H1 (cell line): Measurements from ENCODE around the gene EML1. TPM values are rescaled to one million over a fixed set of nuclear protein-coding genes. Genes with fewer than 3 reads are reported as not detected.
A peak's percentile ranks its signal among the peaks of the same experiment; 100 is the strongest.

Source experiments
- CTCF ChIA-PET: fragments of 300-600 bp; sonication (Branson Sonifier 250); formaldehyde crosslinking; loops from one replicate; lab custom pipeline; 2021; ENCODE audit not compliant: partially characterized antibody; lab: Charles Lee
- POLR2A ChIA-PET: fragments of 300-600 bp; sonication (Branson Sonifier 250); formaldehyde crosslinking; loops from one replicate; lab custom pipeline; 2021; ENCODE audit warnings: inconsistent platforms; ENCODE audit not compliant: partially characterized antibody; lab: Charles Lee
- DNase-seq, 2 experiments: peaks; one replicate each; pipeline versions ENCODE4 v3.0.0 to v3.0.0-alpha.2; 2010 to 2022; ENCODE audit warnings: low spot score in 2 of 2, low read depth in 1 of 2, mixed read lengths in 1 of 2
- FAIRE-seq: peaks from 2 replicates; lab custom pipeline; 2011; peaks lifted over from hg19 to GRCh38; lab: Jason Lieb, UNC
- H2AFZ ChIP-seq: 2 replicates; pipeline ENCODE4 v1.8.1; 2012; ENCODE audit warnings: low read length, inconsistent platforms
- H2AK5ac ChIP-seq: 2 replicates; pipeline ENCODE4 v1.6.1; 2013; ENCODE audit warnings: low read depth, low read length
- H2BK120ac ChIP-seq: replicated peaks from 2 replicates; pipeline ENCODE3; 2013; ENCODE audit warnings: low read depth, low read length, inconsistent platforms
- H2BK12ac ChIP-seq: 2 replicates; pipeline ENCODE4 v1.6.1; 2013; ENCODE audit warnings: low read depth, low read length
- H2BK15ac ChIP-seq: 2 replicates; pipeline ENCODE4 v1.6.1; 2013; ENCODE audit warnings: low read length
- H2BK20ac ChIP-seq: 2 replicates; pipeline ENCODE4 v1.6.1; 2013; ENCODE audit warnings: low read length
- H2BK5ac ChIP-seq: 2 replicates; pipeline ENCODE4 v1.6.1; 2013; ENCODE audit warnings: low read depth, low read length
- H3K14ac ChIP-seq: 2 replicates; pipeline ENCODE4 v1.6.1; 2013; ENCODE audit warnings: inconsistent platforms; ENCODE audit not compliant: insufficient read length
- H3K18ac ChIP-seq: 2 replicates; pipeline ENCODE4 v1.6.1; 2013; ENCODE audit warnings: low read length; ENCODE audit errors: extremely low read depth
- H3K23ac ChIP-seq: 2 replicates; pipeline ENCODE4 v1.6.1; 2013; ENCODE audit warnings: inconsistent platforms; ENCODE audit not compliant: insufficient read length
- H3K23me2 ChIP-seq: 2 replicates; pipeline ENCODE4 v1.6.1; 2013; ENCODE audit warnings: low read depth, low read length
- H3K27ac ChIP-seq: 2 replicates; pipeline ENCODE4 v1.6.1; 2011; ENCODE audit warnings: low read depth, low read length, inconsistent platforms
- H3K27me3 ChIP-seq, 4 experiments: replicated peaks in 1 of 4; 1 replicate in 1 of 4; 2 replicates in 3 of 4; pipeline versions ENCODE4 v1.6.1 to v1.8.1; 2011 to 2013; ENCODE audit warnings: low read length in 3 of 4, mild to moderate bottlenecking in 3 of 4, inconsistent platforms in 2 of 4, mixed read lengths in 2 of 4, moderate library complexity in 1 of 4; ENCODE audit not compliant: control insufficient read depth in 3 of 4, insufficient read depth in 3 of 4; ENCODE audit errors: extremely low read depth in 1 of 4
- H3K36me3 ChIP-seq, 4 experiments: 2 replicates each; pipeline versions ENCODE4 v1.6.1 to v1.8.1; 2011 to 2013; ENCODE audit warnings: mild to moderate bottlenecking in 4 of 4, low read length in 3 of 4, moderate library complexity in 2 of 4, control low read depth in 1 of 4, inconsistent platforms in 1 of 4; ENCODE audit not compliant: insufficient read depth in 4 of 4, control insufficient read depth in 2 of 4
- H3K4ac ChIP-seq: replicated peaks from 2 replicates; pipeline ENCODE3; 2013; ENCODE audit warnings: low read length, low read depth, mixed read lengths, inconsistent platforms; ENCODE audit not compliant: insufficient read length
- H3K4me1 ChIP-seq, 4 experiments: replicated peaks in 1 of 4; 1 replicate in 1 of 4; 2 replicates in 3 of 4; pipeline versions ENCODE4 v1.6.1 to v1.8.1; 2011 to 2013; ENCODE audit warnings: low read length in 3 of 4, inconsistent platforms in 2 of 4, mixed read lengths in 1 of 4; ENCODE audit not compliant: insufficient read depth in 4 of 4, control insufficient read depth in 3 of 4
- H3K4me2 ChIP-seq, 2 experiments: 2 replicates each; pipeline versions ENCODE4 v1.6.1 to v1.8.1; 2011 to 2013; ENCODE audit warnings: low read depth in 2 of 2, low read length in 2 of 2, control low read depth in 1 of 2, inconsistent platforms in 1 of 2, mild to moderate bottlenecking in 1 of 2; ENCODE audit not compliant: insufficient read depth in 1 of 2
- H3K4me3 ChIP-seq, 4 experiments: fragments of 200-600, 300-600 bp in 1 of 4; sonication (generic), shearing (Covaris generic), sonication (Bioruptor Twin) in 1 of 4; 2 replicates each; pipeline versions ENCODE4 v1.5.1 to v1.8.1; 2011 to 2016; ENCODE audit warnings: low read length in 4 of 4, low read depth in 3 of 4, control low read depth in 2 of 4, inconsistent platforms in 2 of 4, mild to moderate bottlenecking in 2 of 4, mixed read lengths in 1 of 4, moderate library complexity in 1 of 4; ENCODE audit not compliant: insufficient read depth in 2 of 4; ENCODE audit errors: extremely low read depth in 1 of 4
- H3K56ac ChIP-seq: replicated peaks from 2 replicates; pipeline ENCODE3; 2013; ENCODE audit warnings: low read depth, mild to moderate bottlenecking, mixed read lengths, low read length, inconsistent platforms; ENCODE audit not compliant: insufficient read length
- H3K79me1 ChIP-seq: 2 replicates; pipeline ENCODE4 v1.6.1; 2013; ENCODE audit warnings: low read depth, low read length, control low read depth
- H3K79me2 ChIP-seq, 2 experiments: 2 replicates each; pipeline versions ENCODE4 v1.6.1 to v1.8.1; 2012 to 2013; ENCODE audit warnings: low read length in 2 of 2, mild to moderate bottlenecking in 2 of 2, inconsistent platforms in 1 of 2; ENCODE audit not compliant: insufficient read depth in 2 of 2, control insufficient read depth in 1 of 2
- H3K9ac ChIP-seq, 4 experiments: replicated peaks in 1 of 4; 1 replicate in 1 of 4; 2 replicates in 3 of 4; pipeline versions ENCODE4 v1.6.1 to v1.8.1; 2011 to 2013; ENCODE audit warnings: low read depth in 3 of 4, low read length in 3 of 4, control low read depth in 2 of 4, mild to moderate bottlenecking in 2 of 4, moderate library complexity in 2 of 4, inconsistent platforms in 1 of 4; ENCODE audit errors: extremely low read depth in 1 of 4
- H3K9me3 ChIP-seq, 2 experiments: 2 replicates each; pipeline versions ENCODE4 v1.6.1 to v1.8.1; 2012 to 2013; ENCODE audit warnings: mild to moderate bottlenecking in 2 of 2, moderate library complexity in 2 of 2, control low read depth in 1 of 2, inconsistent platforms in 1 of 2, low read depth in 1 of 2, low read length in 1 of 2, mixed read lengths in 1 of 2; ENCODE audit not compliant: insufficient read depth in 2 of 2
- H4K20me1 ChIP-seq, 2 experiments: replicated peaks in 1 of 2; 2 replicates each; pipeline versions ENCODE3 to v1.8.1; 2011 to 2013; ENCODE audit warnings: inconsistent platforms in 2 of 2, low read length in 2 of 2, mild to moderate bottlenecking in 1 of 2; ENCODE audit not compliant: insufficient read depth in 2 of 2, control insufficient read depth in 1 of 2
- H4K5ac ChIP-seq: 2 replicates; pipeline ENCODE4 v1.6.1; 2013; ENCODE audit warnings: low read length, low read depth, mixed read lengths, inconsistent platforms; ENCODE audit not compliant: insufficient read length
- H4K8ac ChIP-seq: 2 replicates; pipeline ENCODE4 v1.8.0; 2013; ENCODE audit warnings: mild to moderate bottlenecking, moderate library complexity, low read length, inconsistent platforms; ENCODE audit not compliant: insufficient read depth; ENCODE audit errors: extremely low read depth
- H4K91ac ChIP-seq: replicated peaks from 2 replicates; pipeline ENCODE3; 2013; ENCODE audit warnings: low read length, mixed read lengths, inconsistent platforms; ENCODE audit not compliant: insufficient read length
- CHD2 ChIP-seq: IDR thresholded peaks from 2 replicates; pipeline ENCODE4 v1.6.1; 2012; ENCODE audit warnings: low read length, improper control_type of control experiment
- CREB1 ChIP-seq: IDR thresholded peaks from 2 replicates; pipeline ENCODE4 v1.6.1; 2012; ENCODE audit warnings: inconsistent platforms
- JUND ChIP-seq: IDR thresholded peaks from 2 replicates; pipeline ENCODE4 v1.6.1; 2011; ENCODE audit warnings: mild to moderate bottlenecking, improper control_type of control experiment, low read length
- KDM4A ChIP-seq: IDR thresholded peaks from one replicate; pipeline ENCODE4 v1.7.1; 2012; ENCODE audit warnings: low read depth, mild to moderate bottlenecking, moderate library complexity, low read length, inconsistent platforms; ENCODE audit not compliant: severe bottlenecking
- NANOG ChIP-seq: IDR thresholded peaks from 2 replicates; pipeline ENCODE4 v1.6.1; 2011; ENCODE audit warnings: low read length, low read depth, mild to moderate bottlenecking, inconsistent platforms; ENCODE audit not compliant: insufficient read depth, poor library complexity, severe bottlenecking
- RNF2 ChIP-seq: fragments of 200-900, 300-1000 bp; sonication (generic); IDR thresholded peaks from 2 replicates; pipeline ENCODE4 v1.7.1; 2016; ENCODE audit warnings: borderline replicate concordance, low read depth, mild to moderate bottlenecking, antibody characterized with exemption, low read length; ENCODE audit not compliant: poor library complexity, severe bottlenecking; ENCODE audit errors: missing control alignments
- RXRA ChIP-seq: IDR thresholded peaks from 2 replicates; pipeline ENCODE4 v1.6.1; 2011; ENCODE audit warnings: low read depth, mild to moderate bottlenecking, low read length, moderate library complexity; ENCODE audit not compliant: insufficient read depth
- SIN3A ChIP-seq, 2 experiments: IDR thresholded peaks in 1 of 2; conservative IDR thresholded peaks in 1 of 2; 2 replicates each; pipeline ENCODE4 v1.6.1; 2011 to 2012; ENCODE audit warnings: low read length in 2 of 2, improper control_type of control experiment in 1 of 2, low read depth in 1 of 2, mild to moderate bottlenecking in 1 of 2
- SIRT6 ChIP-seq: IDR thresholded peaks from one replicate; pipeline ENCODE4 v1.7.1; 2012; ENCODE audit warnings: low read length, inconsistent platforms
- SIX5 ChIP-seq: IDR thresholded peaks from 2 replicates; pipeline ENCODE4 v1.6.1; 2011; ENCODE audit warnings: mild to moderate bottlenecking, low read depth, low read length
- SP1 ChIP-seq: IDR thresholded peaks from 2 replicates; pipeline ENCODE4 v1.6.1; 2011; ENCODE audit warnings: low read depth, low read length
- TCF12 ChIP-seq: IDR thresholded peaks from 2 replicates; pipeline ENCODE4 v1.6.1; 2011; ENCODE audit warnings: low read depth, mild to moderate bottlenecking, low read length
- WGBS, 2 experiments: shearing (Covaris generic) in 1 of 2; methylation state at CpG; one replicate each; pipeline versions ENCODE4 v1.1.6 to v1.1.7; 2013 to 2015; ENCODE audit warnings: low lambda C conversion rate in 2 of 2, mixed read lengths in 2 of 2, inconsistent platforms in 1 of 2, low coverage in 1 of 2, missing lambda C conversion rate in 1 of 2; ENCODE audit not compliant: insufficient replicate concordance in 2 of 2, insufficient coverage in 1 of 2, insufficient read length in 1 of 2; ENCODE audit errors: extremely low coverage in 1 of 2, missing lambda C conversion rate in 1 of 2; 5-methylcytosine and 5-hydroxymethylcytosine counted together
- polyA plus RNA-seq, 7 experiments: library from polyadenylated mRNA; depleted of rRNA in 3 of 7; stranded (reverse) in 5 of 7; unstranded in 2 of 7; fragments of >200 nt in 5 of 7; fragments of 200-250 nt in 2 of 7; gene quantifications; 1 replicate in 5 of 7; 2 replicates in 1 of 7; 4 replicates in 1 of 7; pipeline versions ENCODE4 v1.2.1 to v1.2.3, GENCODE V29; 2011 to 2013; ENCODE audit warnings: missing spikeins in 2 of 7, mixed read lengths in 2 of 7
- total RNA-seq: library from RNA; stranded (reverse); fragmentation: NEBNext Ultra II Directional; extraction: Animal tissue kit (Norgen Biotek cat#: 25700); gene quantifications from 2 replicates; pipeline ENCODE4 v1.2.1, GENCODE V29; 2021

EML1 gene
- total and polyA plus RNA-seq, 2 of the 8 experiments (the other 6 are each of a cell fraction or from before 2014, with no cell fraction given), result 11.1 to 24.7 TPM

DNA sequence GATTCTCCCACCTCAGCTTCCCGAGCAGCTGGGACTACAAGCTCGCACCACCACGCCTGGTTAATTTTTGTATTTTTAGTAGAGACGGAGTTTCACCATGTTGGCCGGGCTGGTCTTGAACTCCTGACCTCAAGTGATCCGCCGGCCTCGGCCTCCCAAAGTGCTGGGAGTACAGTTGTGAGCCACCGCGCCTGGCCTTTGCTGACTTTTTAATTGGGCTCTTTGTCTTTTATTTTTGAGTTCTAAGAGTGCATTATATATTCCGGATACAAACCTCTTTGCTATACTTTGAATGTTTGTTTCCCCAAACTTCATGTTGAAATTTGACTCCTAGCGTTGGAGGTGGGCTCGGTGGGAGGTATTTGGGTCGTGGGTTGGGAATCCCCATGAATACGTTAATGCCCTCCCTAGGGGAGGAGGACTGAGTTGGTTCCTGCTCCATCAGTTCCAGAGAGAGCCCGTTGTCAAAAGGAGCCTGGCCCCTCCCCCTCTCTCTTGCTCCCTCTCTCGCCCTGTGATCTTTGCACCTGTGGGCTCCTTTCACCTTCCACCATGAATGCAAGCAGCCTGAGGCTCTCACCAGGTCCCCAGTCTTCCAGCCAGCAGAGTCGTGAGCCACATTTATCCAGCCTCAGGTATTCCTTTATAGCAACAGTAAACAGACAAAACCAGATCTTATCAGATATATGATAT lies 168.8 kb downstream of the EML1 start:
- CTCF ChIA-PET, result interaction anchor here (0.6 to 2.0 kb wide), 4 partner anchors 8 to 443 kb away, joined by 3 to 7 read pairs (median 4); no protein-coding TSS in a partner anchor
- peak; percentile 65 to 66 for DNase-seq
- 54% methylated on average over 18 of the region's 18 CpGs; no CpG with 5 or more reads in 1 of the 2 experiments for WGBS, 2 experiments
- no peak for TF ChIP-seq JUND
- TF ChIP-seq TCF12, result peak; percentile 79; the same call in 1 of the 2 replicates
- no peak for TF ChIP-seq RNF2
- no peak; the same call in 1 of the 2 replicates for TF ChIP-seq SIX5
- TF ChIP-seq KDM4A, result no peak
- TF ChIP-seq SIRT6, result no peak
- TF ChIP-seq NANOG, result no peak
- TF ChIP-seq SP1, result peak; percentile 70
- 0 out of 4 replicates have a peak, but pooled peaks of 1 of the 2 experiments have one; percentile 58 for TF ChIP-seq SIN3A (conservative IDR thresholded peaks at IDR 0.05 in 1 of 2, IDR thresholded peaks at IDR 0.05 in 1 of 2; ENCODE audit: low read depth in 1 of 2, low read length in 2 of 2)
- TF ChIP-seq CREB1, result no peak
- no peak for TF ChIP-seq CHD2
- 0 out of 2 replicates have a peak, but pooled peaks have one; percentile 1 for TF ChIP-seq RXRA

More for the DNA sequence above, 168.8 kb downstream of the EML1 start:
- Histone ChIP-seq H4K20me1 (no peaks in the 10 kb centered on the region), H4K91ac (no peak overlapping the region), H2BK12ac (no peak overlapping the region), H3K18ac (no peak overlapping the region), H3K4me2 (peak overlapping the region; percentile 1 to 5; a peak in 2 of 4 replicates), H3K4me3 (peak overlapping the region in 2 of 4 experiments; percentile 10 to 23; a peak in 2 of 8 replicates), H3K79me2 (no peaks in the 10 kb centered on the region), H2BK20ac (no peak overlapping the region), H2AFZ (no peak overlapping the region), H3K79me1 (no peaks in the 10 kb centered on the region), H2AK5ac (no peak overlapping the region), H4K5ac (peak overlapping the region; percentile 50), H3K23me2 (no peaks in the 10 kb centered on the region), H3K4ac (no peak overlapping the region), H2BK15ac (no peak overlapping the region), H3K14ac (no peak overlapping the region), H3K36me3 (no peaks in the 10 kb centered on the region), H3K9me3 (no peaks in the 10 kb centered on the region), H3K56ac (no peak overlapping the region), H3K23ac (no peak overlapping the region), H3K4me1 (peaks cover 0 to 4% (median 1%) of the 10 kb centered on the region in 4 experiments; a peak in 3 of 7 replicates), H3K27ac (no peak overlapping the region), H2BK120ac (no peak overlapping the region), H2BK5ac (no peak overlapping the region; the same call in 1 of the 2 replicates), H3K9ac (no peak overlapping the region), H4K8ac (no peak overlapping the region; the same call in 1 of the 2 replicates), H3K27me3 (no peaks in the 10 kb centered on the region)
- POLR2A ChIA-PET, result no interaction called here
- FAIRE-seq, result peak; percentile 93
